Chondrocyte (in vitro differentiated cells): ENCODE results near the gene ANOS1. TPM values are rescaled to one million over a fixed set of nuclear protein-coding genes. Genes with fewer than 3 reads are reported as not detected.

Experiments
- DNase-seq: peaks from one replicate; pipeline ENCODE4 v3.0.0; 2021; ENCODE audit warnings: mixed read lengths, low spot score
- H3K27ac Mint-ChIP-seq: one replicate; pipeline ENCODE4 v1.8.0; 2021; ENCODE audit warnings: mild to moderate bottlenecking, moderate library complexity, mixed read lengths; ENCODE audit not compliant: unreplicated experiment
- H3K27me3 Mint-ChIP-seq: 2 replicates; pipeline ENCODE4 v1.8.0; 2021; ENCODE audit warnings: low read depth, mixed read lengths
- H3K36me3 Mint-ChIP-seq: 2 replicates; pipeline ENCODE4 v1.8.0; 2021; ENCODE audit warnings: low read depth, mixed read lengths
- H3K4me1 Mint-ChIP-seq: 2 replicates; pipeline ENCODE4 v1.8.0; 2021; ENCODE audit warnings: low read depth, mild to moderate bottlenecking, mixed read lengths
- H3K4me3 Mint-ChIP-seq: one replicate; pipeline ENCODE4 v1.8.0; 2021; ENCODE audit warnings: mild to moderate bottlenecking, moderate library complexity, mixed read lengths; ENCODE audit not compliant: unreplicated experiment
- H3K9me3 Mint-ChIP-seq: 2 replicates; pipeline ENCODE4 v1.8.0; 2021; ENCODE audit warnings: low read depth, mixed read lengths
- CTCF ChIP-seq: fragments of 200-600 bp; sonication (generic); IDR thresholded peaks from 2 replicates; pipeline ENCODE4 v1.5.0; 2021; ENCODE audit warnings: antibody characterized with exemption, mild to moderate bottlenecking, moderate library complexity
- total RNA-seq: library from RNA; stranded (reverse); gene quantifications from 3 replicates; pipeline ENCODE4 v1.2.1, GENCODE V29; 2021

ANOS1 gene
- total RNA-seq, 1 donor from 2014 or later = 22.3 TPM

- Mint-ChIP-seq H3K9me3 (peaks cover 10% of the 10 kb centered on the region), H3K4me3 (no peak overlapping the region), H3K27ac (no peak overlapping the region), H3K4me1 (peaks cover 9% of the 10 kb centered on the region), H3K36me3 (no peaks in the 10 kb centered on the region), H3K27me3 (peaks cover 2% of the 10 kb centered on the region)
- DNase-seq = no peak
- TF ChIP-seq CTCF = no peak
Observed at GRCh38 chrX:8604131-8604530, 127.8 kb downstream of the ANOS1 start.

GRCh38 chrX:8591501-8591900 is 140.4 kb downstream of the ANOS1 start:
- peaks cover 4% of the 10 kb centered on the region for H3K27me3 Mint-ChIP-seq
- no peaks in the 10 kb centered on the region for H3K36me3 Mint-ChIP-seq
- H3K4me1 Mint-ChIP-seq = no peaks in the 10 kb centered on the region
- DNase-seq = no peak
- no peak overlapping the region for H3K4me3 Mint-ChIP-seq
- no peak for TF ChIP-seq CTCF
- no peak overlapping the region for H3K27ac Mint-ChIP-seq
- H3K9me3 Mint-ChIP-seq = no peaks in the 10 kb centered on the region

GRCh38 chrX:8586953-8587352 is 145.0 kb downstream of the ANOS1 start:
- no peak for TF ChIP-seq CTCF
- Mint-ChIP-seq H3K27me3 (peaks cover 5% of the 10 kb centered on the region), H3K9me3 (no peaks in the 10 kb centered on the region), H3K36me3 (no peaks in the 10 kb centered on the region), H3K4me1 (no peaks in the 10 kb centered on the region), H3K4me3 (no peak overlapping the region), H3K27ac (no peak overlapping the region)
- DNase-seq = no peak

DNA sequence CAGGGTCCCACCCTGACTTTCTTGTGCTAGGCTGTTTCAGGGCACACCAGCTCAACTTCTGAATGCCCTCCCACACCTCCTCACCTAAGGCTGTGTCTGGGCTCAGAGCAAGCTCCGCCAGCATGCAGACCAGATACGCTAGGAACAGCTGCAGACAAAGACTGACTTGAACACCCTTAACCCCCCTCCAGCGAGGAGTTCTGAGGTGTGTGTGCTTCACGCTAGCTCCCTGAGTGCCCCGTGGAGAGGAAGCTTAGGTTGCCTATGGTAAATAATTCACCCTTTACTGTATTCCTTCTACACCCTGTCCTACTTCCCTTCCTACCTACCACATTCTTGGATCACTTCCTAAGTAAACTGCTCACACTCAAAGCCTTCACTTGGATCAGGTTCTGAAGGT is 152.3 kb downstream of the ANOS1 start:
- DNase-seq = no peak
- no peaks in the 10 kb centered on the region for H3K36me3 Mint-ChIP-seq

DNA sequence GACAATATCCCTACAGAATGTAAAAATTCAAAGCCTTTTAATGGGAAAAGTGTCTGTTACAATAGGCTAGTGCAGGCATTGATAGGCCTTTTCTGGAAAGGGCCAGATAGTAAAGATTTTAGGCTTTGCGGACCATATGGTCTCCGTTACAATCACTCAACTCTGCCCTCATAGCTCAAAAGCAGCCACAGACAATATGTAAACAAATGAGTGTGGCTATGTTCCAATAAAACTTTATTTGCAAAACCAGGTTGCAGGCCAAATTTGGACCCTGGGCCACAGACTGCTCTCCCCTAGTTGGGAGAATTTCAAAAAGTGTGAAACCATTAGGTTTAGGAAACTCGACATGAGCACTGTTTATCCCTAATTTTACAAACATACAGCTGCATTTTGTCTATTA is 155.1 kb downstream of the ANOS1 start:
- H3K9me3 Mint-ChIP-seq = no peaks in the 10 kb centered on the region
- H3K36me3 Mint-ChIP-seq = no peaks in the 10 kb centered on the region
- peaks cover 4% of the 10 kb centered on the region for H3K4me1 Mint-ChIP-seq
- H3K4me3 Mint-ChIP-seq = no peak overlapping the region
- H3K27ac Mint-ChIP-seq = no peak overlapping the region
- H3K27me3 Mint-ChIP-seq = peaks cover 5% of the 10 kb centered on the region
- no peak for TF ChIP-seq CTCF
- DNase-seq = no peak

More for the DNA sequence above, 152.3 kb downstream of the ANOS1 start:
- H3K9me3 Mint-ChIP-seq = no peaks in the 10 kb centered on the region
- no peak for TF ChIP-seq CTCF
- no peak overlapping the region for H3K27ac Mint-ChIP-seq
- no peak overlapping the region for H3K4me3 Mint-ChIP-seq
- H3K27me3 Mint-ChIP-seq = peaks cover 10% of the 10 kb centered on the region
- H3K4me1 Mint-ChIP-seq = peaks cover 4% of the 10 kb centered on the region
